DMS153 (cell line): Measurements from ENCODE around the gene SH3RF3.
A peak's percentile ranks its signal among the peaks of the same experiment; 100 is the strongest.
"Not testable (repeated sequence)": the region's sequence is repeated elsewhere in the genome, so short reads cannot be mapped to it uniquely, and the experiment has no call there.

Experiments
- DNase-seq: peaks from one replicate; lab custom pipeline; 2025; lab: John Stamatoyannopoulos, UW

The SH3RF3 gene

GRCh38 chr2:109218087-109218791 is 89.2 kb downstream of the SH3RF3 start:
- peak; percentile 73 for DNase-seq

GRCh38 chr2:109218792-109219126 is 89.8 kb downstream of the SH3RF3 start:
- DNase-seq = no peak

- no peak for DNase-seq
Measured at GRCh38 chr2:109220860-109221259, 91.9 kb downstream of the SH3RF3 start.

- DNase-seq = not testable (repeated sequence)
Measured at GRCh38 chr2:109221316-109221715, 92.3 kb downstream of the SH3RF3 start.

GRCh38 chr2:109222422-109222821 is 93.4 kb downstream of the SH3RF3 start:
- DNase-seq = no peak

GRCh38 chr2:109222825-109223471 is 93.9 kb downstream of the SH3RF3 start:
- no peak for DNase-seq

- DNase-seq = no peak
Measured at GRCh38 chr2:109223490-109223889, 94.5 kb downstream of the SH3RF3 start.

- DNase-seq = not testable (repeated sequence)
Measured at GRCh38 chr2:109224341-109224740, 95.3 kb downstream of the SH3RF3 start.

GRCh38 chr2:109225170-109225782 is 96.3 kb downstream of the SH3RF3 start:
- DNase-seq = no peak

GRCh38 chr2:109226128-109226527 is 97.1 kb downstream of the SH3RF3 start:
- no peak for DNase-seq

- DNase-seq = no peak
Measured at GRCh38 chr2:109226622-109227021, 97.6 kb downstream of the SH3RF3 start.

- DNase-seq = no peak
Measured at GRCh38 chr2:109229094-109229675, 100.2 kb downstream of the SH3RF3 start.

- DNase-seq = peak; percentile 64
Measured at GRCh38 chr2:109230941-109231420, 102.0 kb downstream of the SH3RF3 start.

GRCh38 chr2:109231428-109231827 is 102.4 kb downstream of the SH3RF3 start:
- DNase-seq = no peak

- no peak for DNase-seq
Measured at GRCh38 chr2:109231996-109232705, 103.1 kb downstream of the SH3RF3 start.

- DNase-seq = no peak
Measured at GRCh38 chr2:109232909-109233308, 103.9 kb downstream of the SH3RF3 start.

- DNase-seq = no peak
Measured at GRCh38 chr2:109233643-109234042, 104.6 kb downstream of the SH3RF3 start.

GRCh38 chr2:109234355-109234754 is 105.3 kb downstream of the SH3RF3 start:
- DNase-seq = no peak

- no peak for DNase-seq
Measured at GRCh38 chr2:109236147-109236546, 107.1 kb downstream of the SH3RF3 start.

GRCh38 chr2:109237792-109238191 is 108.8 kb downstream of the SH3RF3 start:
- no peak for DNase-seq

GRCh38 chr2:109238580-109238979 is 109.6 kb downstream of the SH3RF3 start:
- DNase-seq = no peak

- DNase-seq = no peak
Measured at GRCh38 chr2:109239720-109240119, 110.7 kb downstream of the SH3RF3 start.
